ENCODE measurements around the gene SF1.
A peak's percentile ranks its signal among the peaks of the same experiment; 100 is the strongest.
"Not testable (repeated sequence)": the region's sequence is repeated elsewhere in the genome, so short reads cannot be mapped to it uniquely, and the experiment has no call there.

The SF1 gene

GRCh38 chr11:64778473-64779298, at the start of gene SF1:
SF1 (minus strand) TSS chr11:64778542; CDS start chr11:64778392, 150 bp downstream.
- peak; percentile 99 for DNase-seq

GRCh38 chr11:64827451-64827839, 49.1 kb upstream of the SF1 start:
- no peak for DNase-seq

GRCh38 chr11:64826578-64827450, 48.5 kb upstream of the SF1 start:
- no peak for DNase-seq

GRCh38 chr11:64826062-64826461, 47.7 kb upstream of the SF1 start:
- no peak for DNase-seq

GRCh38 chr11:64823568-64824119, 45.3 kb upstream of the SF1 start:
- DNase-seq, result no peak

- no peak for DNase-seq
These were observed 39.1 kb upstream of the SF1 start for GRCh38 chr11:64817476-64817875.

GRCh38 chr11:64815433-64815832, 37.1 kb upstream of the SF1 start:
- DNase-seq, result not testable (repeated sequence)

- DNase-seq, result no peak
These were observed 36.4 kb upstream of the SF1 start for GRCh38 chr11:64814712-64815187.

GRCh38 chr11:64813826-64814225, 35.5 kb upstream of the SF1 start:
- no peak for DNase-seq

GRCh38 chr11:64810891-64811272, 32.5 kb upstream of the SF1 start:
- DNase-seq, result no peak

- peak; percentile 51 for DNase-seq
These were observed 32.0 kb upstream of the SF1 start, which contains the start of gene MEN1 for GRCh38 chr11:64810271-64810890. MEN1 (minus strand) TSS chr11:64810551; CDS start chr11:64810109, 442 bp downstream.

GRCh38 chr11:64809781-64810241, 31.5 kb upstream of the SF1 start:
- no peak for DNase-seq

- no peak for DNase-seq
These were observed 27.1 kb upstream of the SF1 start for GRCh38 chr11:64805481-64805880.

GRCh38 chr11:64804346-64805210, 26.2 kb upstream of the SF1 start:
- DNase-seq, result no peak

- no peak for DNase-seq
These were observed 25.6 kb upstream of the SF1 start for GRCh38 chr11:64803846-64804345.

- DNase-seq, result peak; percentile 79
These were observed 25.0 kb upstream of the SF1 start, which contains the start of gene MAP4K2 for GRCh38 chr11:64803158-64803845. MAP4K2 (minus strand) TSS chr11:64803214; CDS start chr11:64803149, 65 bp downstream.

GRCh38 chr11:64802370-64803157, 24.2 kb upstream of the SF1 start:
- no peak for DNase-seq

GRCh38 chr11:64801561-64802369, 23.4 kb upstream of the SF1 start:
- DNase-seq, result no peak

GRCh38 chr11:64801158-64801464, 22.8 kb upstream of the SF1 start:
- DNase-seq, result no peak

Data from activated CD4-positive, alpha-beta T cell treated with anti-CD3 and anti-CD28 coated beads for 1 hour (primary cell).